Kidney tubule cell (primary cell): ENCODE data around the gene LGR6.
"Not testable (repeated sequence)": the region's sequence is repeated elsewhere in the genome, so short reads cannot be mapped to it uniquely, and the experiment has no call there.

ENCODE experiments used
- DNase-seq: peaks from one replicate; pipeline ENCODE4 v3.0.0-alpha.2; 2018; ENCODE audit warnings: low spot score

Gene LGR6

DNA sequence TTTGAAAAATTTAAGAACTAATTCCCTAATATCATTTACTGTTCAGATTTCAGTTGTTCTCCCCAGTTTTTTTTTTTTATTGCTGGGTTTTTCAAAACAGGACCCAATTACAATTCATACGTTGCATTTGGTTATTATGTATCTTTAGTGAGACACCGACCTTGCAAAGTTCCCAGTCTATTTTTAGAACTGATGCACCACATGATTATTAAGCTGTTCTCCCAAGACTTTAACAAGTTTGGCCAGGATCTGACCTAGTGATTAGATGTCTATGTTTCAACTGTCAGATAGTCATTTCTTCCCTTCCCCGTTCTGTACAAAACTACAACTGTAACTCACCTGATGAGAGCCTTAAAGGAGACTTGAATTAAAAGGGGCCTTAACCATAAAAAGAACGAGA is 140.3 kb downstream of the LGR6 start:
- no peak for DNase-seq

GRCh38 chr1:202343652-202344349 is 150.2 kb downstream of the LGR6 start:
- DNase-seq = peak; percentile 56

GRCh38 chr1:202348005-202348508 is 154.5 kb downstream of the LGR6 start:
- DNase-seq = no peak

- DNase-seq = peak; percentile 99
These were observed 155.1 kb downstream of the LGR6 start, which contains the start of gene PPP1R12B for GRCh38 chr1:202348509-202349205. Gene PPP1R12B, plus strand, starts transcription at chr1:202348699. Its CDS starts 153 bp downstream, at chr1:202348852.

DNA sequence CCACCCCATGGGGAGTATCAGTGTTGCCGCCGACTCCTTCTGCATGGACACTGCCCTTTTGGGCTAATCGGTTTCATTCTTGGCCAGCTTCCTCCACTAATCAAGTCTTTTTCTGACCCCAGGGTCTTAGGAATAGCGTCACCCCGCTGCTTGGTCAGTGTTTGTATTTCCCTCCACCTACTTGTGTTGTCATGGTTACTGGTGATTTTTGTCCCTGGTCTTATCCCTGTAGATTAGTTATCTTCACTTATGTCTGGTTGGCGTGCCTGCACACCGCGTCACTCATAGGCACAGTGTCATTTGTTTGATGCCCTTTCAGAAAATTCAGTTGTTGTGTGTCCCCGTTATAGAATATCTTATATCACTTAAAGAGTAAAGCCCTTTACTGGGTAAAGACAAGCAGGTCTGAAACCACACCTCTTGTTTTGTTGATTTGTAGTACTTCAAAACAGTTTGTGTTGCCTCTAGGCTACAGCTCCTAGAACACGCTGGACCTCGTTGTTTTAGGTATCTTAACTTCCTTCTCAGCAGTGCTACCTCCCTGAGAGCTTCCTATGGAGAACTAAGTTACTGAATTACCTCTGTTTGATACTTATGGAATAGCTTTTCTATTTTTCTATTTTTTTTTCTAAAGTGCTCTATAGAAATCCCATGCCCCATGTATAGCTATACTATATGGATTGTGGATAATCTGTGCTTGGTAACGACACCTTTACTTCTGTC is 155.8 kb downstream of the LGR6 start:
- peak; percentile 64 for DNase-seq

GRCh38 chr1:202351725-202352124 is 158.1 kb downstream of the LGR6 start:
- no peak for DNase-seq

DNA sequence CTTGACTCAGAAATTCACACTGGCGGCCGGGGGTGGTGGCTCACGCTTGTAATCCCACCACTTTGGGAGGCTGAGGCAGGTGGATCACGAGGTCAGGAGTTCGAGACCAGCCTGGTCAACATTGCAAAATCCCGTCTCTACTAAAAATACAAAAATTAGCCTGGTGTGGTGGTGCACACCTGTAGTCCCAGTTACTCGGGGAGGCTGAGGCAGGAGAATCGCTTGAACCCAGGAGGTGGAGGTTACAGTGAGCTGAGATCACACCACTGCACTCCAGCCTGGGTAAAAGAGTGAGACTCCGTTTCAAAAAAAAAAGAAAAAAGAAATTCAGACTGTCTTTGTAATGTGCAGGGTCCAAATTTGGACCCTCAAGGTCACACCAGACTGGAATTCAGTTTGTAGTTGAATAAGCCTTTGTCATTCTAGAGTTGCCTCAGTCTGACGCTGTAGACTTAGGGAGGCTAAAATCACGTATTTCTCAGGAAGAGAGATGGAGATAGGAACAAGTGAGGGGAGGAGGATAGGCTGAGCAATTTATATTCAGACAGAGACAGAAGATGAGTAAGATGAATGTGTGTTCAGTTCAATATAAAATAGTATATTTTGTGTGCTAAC is 159.1 kb downstream of the LGR6 start:
- DNase-seq = not testable (repeated sequence)

GRCh38 chr1:202355944-202356553 is 162.4 kb downstream of the LGR6 start:
- peak; percentile 26 for DNase-seq

- DNase-seq = no peak
These were observed 163.9 kb downstream of the LGR6 start for GRCh38 chr1:202357506-202357905.

DNA sequence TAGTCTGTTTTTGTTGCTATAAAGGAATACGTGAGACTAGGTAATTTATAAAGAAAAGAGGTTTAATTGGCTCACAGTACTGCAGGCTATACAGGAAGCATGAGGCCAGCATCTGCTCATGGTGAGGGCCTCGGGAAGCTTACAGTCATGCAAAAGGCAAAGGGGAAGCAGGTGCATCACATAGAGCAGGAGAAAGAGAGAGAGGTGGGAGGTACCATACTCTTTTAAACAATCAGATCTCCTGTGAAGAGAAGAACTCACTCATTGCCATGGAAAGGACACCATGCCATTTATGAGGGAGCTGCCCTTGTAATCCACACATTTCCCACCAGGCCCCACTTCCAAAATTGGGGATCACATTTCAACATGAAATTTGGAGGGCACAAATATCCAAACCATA is 167.6 kb downstream of the LGR6 start:
- DNase-seq = no peak

GRCh38 chr1:202361701-202362100 is 168.1 kb downstream of the LGR6 start:
- no peak for DNase-seq

- no peak for DNase-seq
These were observed 168.6 kb downstream of the LGR6 start for GRCh38 chr1:202362212-202362611.

DNA sequence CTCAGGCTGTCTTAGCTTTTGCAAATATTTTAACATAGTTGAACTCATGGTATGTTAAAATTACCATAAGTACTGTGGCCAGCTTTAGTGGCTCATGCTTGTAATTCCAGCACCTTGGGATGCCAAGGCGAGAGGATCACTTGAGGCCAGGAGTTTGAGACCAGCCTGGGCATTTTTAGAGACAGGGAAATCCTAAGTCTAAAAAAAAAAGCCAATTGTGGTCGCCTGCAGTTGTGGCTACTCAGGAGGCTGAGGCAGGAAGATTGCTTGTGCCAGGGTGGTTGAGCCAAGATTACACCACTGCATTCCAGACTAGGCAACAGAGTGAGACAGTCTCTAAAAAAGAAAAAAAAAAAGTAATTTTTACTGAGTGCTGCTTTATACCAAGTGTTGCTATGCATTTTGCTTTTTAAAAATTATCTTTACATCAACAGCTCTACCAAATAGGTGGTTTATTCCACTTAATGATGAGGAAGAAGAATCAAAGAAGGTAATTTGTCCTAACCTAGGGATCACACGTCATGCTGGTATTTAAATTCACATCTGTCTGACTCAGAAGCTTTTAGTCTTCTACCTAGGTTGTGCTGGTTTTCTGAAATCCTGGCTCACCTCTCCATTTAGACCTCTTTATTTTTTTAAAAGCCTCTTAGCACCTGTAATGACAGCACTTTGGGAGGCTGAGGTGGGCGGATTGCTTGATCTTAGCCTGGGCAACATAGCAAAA is 171.7 kb downstream of the LGR6 start:
- DNase-seq = peak; percentile 33

- DNase-seq = no peak
These were observed 173.7 kb downstream of the LGR6 start for GRCh38 chr1:202367271-202367670.
